GM18507 (cell line): ENCODE data around the gene TIGAR.

Source experiments
- DNase-seq: peaks from one replicate; pipeline ENCODE4 v3.0.0; 2011; ENCODE audit warnings: low read depth; ENCODE audit not compliant: insufficient read length; ENCODE audit errors: extremely low spot score
- FAIRE-seq: peaks from 2 replicates; lab custom pipeline; 2011; peaks lifted over from hg19 to GRCh38; lab: Jason Lieb, UNC

Gene TIGAR

DNA sequence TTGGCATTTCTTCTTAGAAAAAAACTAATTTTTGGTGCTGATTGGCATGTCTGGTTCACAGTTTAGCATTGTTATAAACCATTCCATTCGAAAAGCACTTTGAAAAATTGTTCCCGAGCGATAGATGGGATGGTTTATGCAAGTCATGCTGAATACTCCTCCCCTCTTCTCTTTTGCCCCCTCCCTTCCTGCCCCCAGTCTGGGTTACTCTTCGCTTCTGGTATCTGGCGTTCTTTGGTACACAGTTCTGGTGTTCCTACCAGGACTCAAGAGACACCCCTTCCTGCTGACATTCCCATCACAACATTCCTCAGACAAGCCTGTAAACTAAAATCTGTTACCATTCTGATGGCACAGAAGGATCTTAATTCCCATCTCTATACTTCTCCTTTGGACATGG, 20.1 kb upstream of the TIGAR start:
- FAIRE-seq (no peak), DNase-seq (no peak)

DNA sequence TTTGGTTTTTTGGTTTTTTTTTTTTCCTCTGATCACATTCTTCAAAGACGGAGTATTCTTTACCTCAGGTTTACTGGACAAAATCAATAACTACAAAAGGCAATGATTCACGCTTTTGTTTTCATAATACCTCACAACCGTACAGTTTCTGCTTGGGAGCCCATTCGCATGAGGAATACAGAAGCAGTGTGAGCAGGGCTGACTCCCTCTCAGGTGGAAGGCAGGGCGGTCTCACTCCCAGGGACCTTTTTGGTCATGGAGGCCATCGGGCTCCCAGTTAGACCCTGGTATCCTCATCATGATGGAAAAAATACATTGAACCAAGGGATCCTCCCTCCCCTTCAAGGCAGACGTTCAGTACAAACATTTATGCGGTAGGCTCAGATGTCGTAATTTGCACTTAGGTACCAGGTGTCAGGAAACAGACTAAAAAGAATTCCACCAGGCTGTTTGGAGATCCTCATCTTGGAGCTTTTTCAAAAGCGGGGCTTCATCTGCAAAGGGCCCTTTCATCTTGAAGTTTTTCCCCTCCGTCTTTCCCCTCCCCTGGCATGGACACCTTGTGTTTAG, 19.0 kb upstream of the TIGAR start:
- DNase-seq, result no peak
- no peak for FAIRE-seq

DNA sequence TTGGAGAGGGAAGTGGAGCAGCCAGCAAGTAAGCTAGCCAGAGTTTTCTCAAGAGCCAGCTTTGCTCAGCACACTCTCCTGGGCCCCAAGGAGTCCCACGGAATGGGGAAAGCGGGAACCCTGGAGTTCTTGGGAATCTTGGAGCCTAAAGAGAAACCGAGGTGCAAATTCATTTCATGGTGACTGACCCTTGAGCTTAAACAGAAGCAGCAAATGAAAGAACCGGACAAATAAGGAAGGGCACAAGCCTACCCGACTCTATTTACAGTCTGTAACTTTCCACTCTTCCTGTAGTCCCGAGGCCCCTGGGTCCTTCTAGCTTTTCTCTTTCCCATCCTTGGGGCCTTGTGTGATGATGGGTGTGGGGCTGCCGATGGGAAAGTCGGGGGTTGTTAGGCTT, 18.1 kb upstream of the TIGAR start:
- DNase-seq (no peak), FAIRE-seq (no peak)

DNA sequence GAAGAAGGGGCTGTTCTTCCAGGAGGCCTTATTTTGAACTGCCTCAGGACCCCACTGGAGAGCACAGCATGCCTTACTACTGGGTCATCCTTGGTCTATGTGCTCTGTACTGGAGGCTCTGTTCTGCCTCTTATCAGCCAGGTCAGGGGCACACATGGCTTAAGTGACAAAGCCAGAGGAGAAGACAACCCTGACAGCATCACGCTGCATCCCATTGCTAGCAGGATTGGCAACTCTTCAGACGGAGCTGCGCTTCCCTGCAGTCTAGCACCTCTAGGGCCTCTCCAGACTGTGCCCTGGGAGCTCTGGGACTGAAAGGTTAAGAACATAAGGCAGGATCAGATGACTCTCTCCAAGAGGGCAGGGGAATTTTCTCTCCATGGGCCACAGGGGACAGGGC, 17.3 kb upstream of the TIGAR start:
- DNase-seq (no peak), FAIRE-seq (no peak)

DNA sequence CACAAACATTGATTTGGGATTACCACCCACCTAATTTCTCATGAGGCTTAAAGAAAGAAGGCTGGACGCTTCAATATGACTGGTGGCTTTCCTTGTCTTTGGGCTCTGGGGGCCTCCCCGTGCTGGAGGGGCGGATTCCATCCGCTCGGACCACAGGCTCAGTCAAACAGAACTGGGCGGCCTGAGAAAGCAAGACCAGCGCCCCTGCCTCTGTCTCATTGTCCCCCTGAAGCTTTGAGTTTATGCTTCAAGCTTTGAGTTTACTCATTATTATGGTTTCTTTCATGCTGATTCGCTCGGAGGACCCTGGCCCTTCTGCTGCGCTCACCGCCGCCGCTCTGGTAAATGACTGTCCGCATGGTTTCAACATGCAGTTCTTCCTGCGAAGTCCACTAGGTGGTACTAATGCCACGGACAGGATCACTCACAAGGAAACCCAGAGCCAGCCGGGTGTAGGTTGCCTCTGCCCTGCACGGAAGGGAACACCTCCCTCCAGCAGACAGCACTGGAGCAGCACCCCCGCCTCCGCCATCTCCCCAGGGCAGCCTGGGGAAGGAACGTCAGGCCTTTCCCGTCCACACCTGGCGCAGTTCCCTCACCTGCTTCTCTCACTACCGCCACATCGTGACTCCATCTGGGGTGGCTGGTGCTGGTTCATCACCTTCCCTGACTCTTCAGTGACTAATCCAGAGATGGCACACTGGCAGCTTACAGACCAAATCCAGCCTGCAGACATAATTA, 13.2 kb upstream of the TIGAR start:
- FAIRE-seq, result no peak

DNA sequence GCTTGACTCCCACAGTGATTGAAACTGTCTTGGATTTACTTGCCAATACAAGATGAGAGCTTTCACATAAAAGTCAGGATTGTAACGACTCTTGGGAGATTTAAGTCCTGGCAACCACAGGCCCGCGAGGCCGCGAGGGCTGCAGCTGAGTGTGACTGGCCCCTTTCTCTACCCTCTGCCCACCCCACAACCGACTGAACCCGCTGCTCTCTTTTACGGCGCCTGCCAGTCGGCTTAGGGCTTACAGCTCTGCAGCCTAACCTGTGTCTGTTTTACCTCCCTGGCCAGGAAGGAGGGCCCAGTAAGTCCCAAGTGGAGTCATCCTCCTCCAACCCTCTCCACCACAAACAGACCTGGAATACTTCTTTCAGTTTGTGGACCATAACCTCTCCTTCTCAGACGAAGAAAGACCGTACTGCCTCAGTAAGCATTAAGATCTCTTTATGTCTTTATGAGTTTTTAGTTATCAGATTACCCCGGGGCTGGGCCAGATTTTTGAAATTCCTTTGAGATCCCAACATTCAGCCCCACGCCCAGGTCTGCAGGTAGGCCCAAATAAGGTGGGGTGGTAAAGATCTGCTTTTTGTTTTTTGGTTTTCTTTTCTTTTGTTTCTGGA, 12.6 kb upstream of the TIGAR start:
- FAIRE-seq (no peak), DNase-seq (no peak)

More for the DNA sequence above, 13.2 kb upstream of the TIGAR start:
- DNase-seq, result no peak

DNA sequence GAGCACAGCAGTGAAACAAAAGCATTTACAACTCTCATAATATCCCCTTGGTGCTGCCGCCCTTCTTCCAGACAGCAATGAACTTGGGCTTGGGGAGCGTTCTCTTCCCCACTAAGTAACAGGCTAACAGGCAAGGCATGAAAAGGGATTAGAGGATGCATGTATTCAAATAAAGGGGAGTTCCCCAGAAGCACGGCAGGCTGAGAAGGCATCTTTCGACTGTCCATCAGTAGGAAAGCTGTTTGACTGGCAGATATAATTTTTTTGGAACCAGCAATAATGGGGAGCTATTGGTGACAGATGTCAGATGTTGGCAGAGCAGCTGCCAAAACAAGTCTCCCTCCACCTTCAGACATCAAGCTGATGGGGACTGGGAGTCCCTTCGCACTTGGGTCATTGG, 9.2 kb upstream of the TIGAR start:
- DNase-seq (no peak), FAIRE-seq (no peak)

DNA sequence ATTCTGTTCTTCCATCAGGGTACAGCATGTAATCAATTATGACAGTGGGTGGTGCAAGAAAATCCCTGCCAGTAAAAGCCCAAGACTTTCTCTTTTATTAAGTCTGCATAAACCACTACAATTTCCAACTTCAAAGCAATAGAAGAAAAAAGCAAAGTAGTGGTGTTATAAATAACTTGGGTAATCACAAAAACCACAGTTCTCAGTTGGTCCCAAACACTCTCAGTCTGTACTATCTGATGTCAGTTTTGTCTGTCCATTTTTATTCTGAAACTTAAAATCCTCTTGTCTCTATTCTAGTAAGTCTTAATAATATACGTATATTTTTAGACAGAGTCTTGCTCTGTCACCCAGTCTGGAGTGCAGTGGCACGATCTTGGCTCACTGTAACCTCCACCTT, 8.8 kb upstream of the TIGAR start:
- DNase-seq, result no peak
- no peak for FAIRE-seq

DNA sequence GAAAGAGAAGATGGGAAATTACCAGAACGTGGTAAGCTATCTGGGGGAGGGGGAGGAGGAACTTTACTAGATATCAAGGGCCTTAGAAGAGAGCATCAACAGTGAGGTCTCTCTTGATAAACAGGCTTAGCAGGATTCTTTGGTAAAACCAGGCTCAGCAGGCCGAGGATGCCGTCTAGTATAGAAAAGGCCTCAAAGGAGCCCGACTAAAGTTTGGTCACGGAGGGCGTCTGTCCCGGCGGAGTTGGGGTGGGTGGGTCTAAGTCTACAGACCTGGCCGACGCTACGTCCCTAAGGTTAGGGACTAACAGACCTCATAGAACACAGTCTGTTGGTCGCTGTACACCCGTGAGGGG, 538 bp upstream of the TIGAR start:
- no peak for FAIRE-seq
- DNase-seq, result no peak

DNA sequence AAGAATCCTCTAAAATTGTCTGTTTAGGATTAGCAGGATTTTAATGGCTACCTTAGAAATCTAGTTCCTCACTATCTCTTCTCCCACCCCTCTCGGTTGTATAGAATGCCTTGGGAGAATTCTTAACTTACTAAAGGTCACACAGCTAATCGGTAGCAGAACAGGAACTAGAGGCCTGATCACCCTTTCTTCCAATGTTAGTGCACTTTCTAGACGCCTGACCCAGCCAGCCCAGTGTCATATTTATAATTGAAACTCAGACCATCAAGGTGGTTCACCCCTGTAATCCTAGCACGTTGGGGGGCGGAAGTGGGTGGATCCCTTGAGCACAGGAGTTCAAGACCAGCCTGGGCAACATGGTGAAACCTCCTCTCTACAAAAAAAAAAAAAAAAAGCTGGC, 1.7 kb downstream of the TIGAR start:
- no peak for DNase-seq
- peak; percentile 70 for FAIRE-seq

DNA sequence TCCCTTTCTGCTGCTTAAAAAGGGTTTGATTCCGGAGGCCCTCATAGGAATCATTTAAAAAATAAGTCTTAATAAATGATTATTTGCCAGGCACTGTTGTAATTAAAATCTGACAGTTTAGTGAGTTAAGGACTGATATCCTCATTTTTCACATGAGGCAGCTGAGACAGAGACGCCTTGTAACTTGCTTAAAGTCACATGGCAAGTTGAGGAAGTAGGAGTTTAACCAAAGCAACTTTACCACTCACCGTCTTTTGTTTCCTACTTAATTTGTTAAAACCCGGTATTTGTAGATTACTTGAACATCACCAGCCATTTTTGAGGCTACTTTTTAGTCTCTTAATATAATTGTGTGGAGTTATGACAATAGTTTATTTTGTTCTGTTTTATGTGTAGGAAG, 2.4 kb downstream of the TIGAR start:
- FAIRE-seq, result no peak
- DNase-seq, result no peak

- DNase-seq, result no peak
- FAIRE-seq, result no peak
Measured at GRCh38 chr12:4324366-4324765, 3.4 kb downstream of the TIGAR start.

DNA sequence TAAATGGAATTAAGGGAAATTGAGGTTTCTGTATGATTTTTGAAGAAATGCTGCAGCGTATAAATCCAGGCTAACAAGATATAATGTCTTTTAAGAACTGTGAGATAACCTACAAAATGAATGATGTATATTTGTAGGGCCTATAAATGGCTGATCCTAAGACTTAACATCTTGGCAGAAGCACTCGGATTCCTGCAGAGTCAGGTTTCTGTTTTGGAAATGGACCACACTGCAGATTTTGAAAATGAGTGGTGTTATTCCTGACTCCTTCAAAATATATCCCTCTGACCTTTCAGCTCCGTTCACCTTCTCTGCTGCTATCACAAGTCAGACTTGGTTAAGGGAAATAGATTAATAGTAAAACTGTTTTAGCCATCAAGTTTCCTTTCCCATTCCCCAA, 5.0 kb downstream of the TIGAR start:
- no peak for FAIRE-seq
- DNase-seq, result no peak

DNA sequence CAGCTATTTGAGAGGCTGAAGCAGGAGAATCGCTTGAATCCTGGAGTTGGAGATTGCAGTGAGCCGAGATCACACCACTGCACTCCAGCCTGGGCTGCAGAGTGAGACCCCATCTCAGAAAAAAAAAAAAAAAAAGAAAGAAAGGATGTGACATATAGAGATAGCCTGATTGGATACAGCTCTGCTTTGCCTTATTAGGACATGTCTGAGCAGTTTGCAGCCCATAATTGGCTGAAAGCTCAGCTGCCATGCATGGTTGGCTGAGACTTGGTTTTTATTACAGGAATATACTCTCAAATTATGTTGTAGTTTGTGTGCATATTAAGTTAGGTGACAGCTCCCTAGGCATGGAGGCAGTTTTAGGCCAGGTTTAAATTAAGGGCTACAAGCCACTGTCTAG, 6.3 kb downstream of the TIGAR start:
- no peak for FAIRE-seq
- DNase-seq, result no peak

- DNase-seq, result no peak
- no peak for FAIRE-seq
Measured at GRCh38 chr12:4330203-4330602, 9.2 kb downstream of the TIGAR start.

GRCh38 chr12:4331221-4331620, 10.2 kb downstream of the TIGAR start:
- no peak for FAIRE-seq
- no peak for DNase-seq

DNA sequence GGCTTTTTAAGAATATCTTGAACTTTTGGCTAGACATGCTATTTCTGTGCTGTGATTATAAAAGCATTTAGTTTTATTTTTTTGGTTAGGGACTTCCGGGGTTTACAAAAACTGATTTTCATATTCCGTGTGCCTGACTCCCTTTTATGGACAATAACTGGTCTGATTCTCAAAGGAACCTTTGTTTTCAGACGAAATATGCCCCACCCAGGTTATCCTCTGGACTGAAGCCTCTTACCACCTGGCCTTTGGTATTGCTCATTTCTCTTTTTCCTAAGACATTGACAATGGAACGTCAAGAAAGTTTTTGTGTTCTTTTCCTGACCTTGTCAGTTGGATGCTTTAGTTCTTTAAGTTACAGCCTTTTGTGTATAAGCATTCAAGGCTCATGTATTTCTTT, 10.8 kb downstream of the TIGAR start:
- FAIRE-seq (no peak), DNase-seq (no peak)

DNA sequence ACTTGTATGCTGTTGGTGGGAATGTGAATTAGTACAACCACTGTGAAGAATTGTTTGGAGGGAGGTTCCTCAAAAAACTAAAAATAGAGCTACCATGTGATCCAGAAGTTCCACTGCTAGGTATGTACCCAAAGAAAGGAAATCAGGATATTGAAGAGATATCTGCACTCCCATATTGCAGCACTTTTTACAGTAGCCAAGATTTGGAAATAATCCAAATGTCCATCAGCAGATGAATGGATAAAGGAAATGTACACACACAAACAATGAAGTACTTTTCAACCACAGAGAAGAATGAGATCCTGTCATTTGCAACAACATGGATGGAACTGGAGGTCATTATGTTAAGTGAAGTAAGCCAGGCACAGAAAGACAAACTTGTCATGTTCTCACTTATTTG, 25.9 kb downstream of the TIGAR start:
- no peak for DNase-seq
- FAIRE-seq, result no peak

- no peak for FAIRE-seq
- no peak for DNase-seq
Measured at GRCh38 chr12:4353785-4354208, 32.8 kb downstream of the TIGAR start.

DNA sequence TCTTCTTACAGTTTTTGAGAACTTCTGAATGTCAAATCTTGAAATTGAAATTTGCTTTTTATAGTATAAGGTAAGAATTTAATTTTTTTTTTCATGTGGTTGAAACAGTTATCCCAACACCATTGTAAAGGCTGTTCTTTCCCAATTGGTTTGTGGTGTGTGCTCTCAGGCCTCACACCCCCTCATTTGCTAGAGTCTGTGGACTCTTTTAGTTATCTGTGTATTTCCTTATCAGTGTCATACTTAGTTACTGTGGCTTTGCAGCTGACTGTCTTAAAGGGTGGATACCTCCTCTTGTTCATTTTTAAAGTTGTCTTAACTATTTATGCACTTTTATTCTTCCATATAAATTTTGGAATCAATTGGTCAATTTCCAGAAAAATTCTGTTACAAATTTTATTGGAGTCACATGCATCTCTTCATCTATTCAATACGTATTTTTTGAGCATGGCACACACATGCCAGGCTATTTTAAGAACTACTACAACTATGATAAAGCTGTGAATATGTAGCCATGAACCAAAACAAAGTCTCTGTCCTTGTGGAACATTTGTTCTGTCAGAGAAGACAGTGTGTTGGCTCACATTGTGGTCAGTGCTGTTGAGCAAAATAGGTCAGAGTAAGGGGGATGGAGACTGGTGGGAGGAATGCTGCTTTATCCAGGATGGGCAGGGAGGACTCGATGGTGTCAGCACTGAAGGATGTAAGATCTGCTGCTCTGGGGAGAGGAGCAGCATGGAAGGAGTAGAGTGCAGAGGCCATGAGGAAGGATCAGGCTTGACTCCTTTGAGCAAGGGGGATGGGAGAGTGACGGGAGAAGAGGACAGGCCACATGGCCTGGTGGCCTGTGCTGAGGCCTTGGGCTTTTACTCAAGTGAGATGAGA, 34.4 kb downstream of the TIGAR start:
- FAIRE-seq (no peak), DNase-seq (no peak)

DNA sequence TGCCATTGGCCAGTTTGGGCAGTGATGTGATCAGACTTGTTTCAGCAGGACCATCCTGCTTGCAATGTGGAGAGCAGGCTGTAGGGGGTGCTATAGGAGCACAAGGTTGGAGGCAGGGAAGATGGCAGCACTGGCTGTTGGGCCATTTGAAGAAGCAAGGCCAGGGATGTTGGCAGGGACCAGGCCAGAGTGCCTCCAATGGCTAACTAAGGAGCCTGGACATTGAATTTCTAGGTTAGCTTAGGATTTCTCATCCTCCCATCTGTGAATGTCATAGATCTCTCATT, 35.0 kb downstream of the TIGAR start:
- FAIRE-seq (no peak), DNase-seq (no peak)
